ENCODE results near the gene ENOX1. TPM values are rescaled to one million over a fixed set of nuclear protein-coding genes. Genes with fewer than 3 reads are reported as not detected.

Gene ENOX1
- total RNA-seq, 1 experiment from 2014 or later, result 0.95 TPM

DNA sequence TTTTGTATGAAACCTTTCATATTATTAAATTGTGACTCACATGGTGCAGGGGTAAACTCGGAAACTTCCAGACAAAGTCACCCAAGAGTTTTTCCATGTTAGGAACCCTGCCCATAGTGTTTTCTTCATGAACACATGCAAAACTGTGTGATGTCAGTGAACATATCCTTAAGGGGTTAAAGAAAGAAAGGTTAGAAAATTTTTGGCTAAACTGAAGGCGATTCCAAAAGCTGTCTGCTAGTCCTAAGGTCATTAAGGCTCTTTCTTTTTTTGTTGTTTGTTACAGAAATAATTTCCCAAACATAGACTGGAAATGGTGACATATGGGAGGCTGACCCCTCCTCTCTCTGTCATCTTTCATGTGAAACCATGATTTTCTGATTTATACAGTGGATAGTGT is 491.5 kb downstream of the ENOX1 start:
- no peak overlapping the region for H3K4me2 ChIP-seq (ENCODE audit: low read length)
- ChIA-PET CTCF (no interaction called here), POLR2A (ENCODE audit: unreplicated experiment) (no interaction called here)
- no peak overlapping the region for H3K4me3 ChIP-seq (ENCODE audit: low read length)
- no peak overlapping the region for H3K9ac ChIP-seq (ENCODE audit: low read length)
- H3K27me3 ChIP-seq (ENCODE audit: low read length), result no peaks in the 10 kb centered on the region
- no peaks in the 10 kb centered on the region for H3K9me3 ChIP-seq (ENCODE audit: low read length)
- H3K9me2 ChIP-seq (replicated peaks; ENCODE audit: low read length), result no peaks in the 10 kb centered on the region
- H3K27ac ChIP-seq (ENCODE audit: low read length), result no peak overlapping the region
- H3F3A ChIP-seq (ENCODE audit: low read length, unreplicated experiment), result no peaks in the 10 kb centered on the region
- intact Hi-C loops (cut with micrococcal nuclease), result no loop called here
- no peak for ATAC-seq
- no peak overlapping the region for H2AFZ ChIP-seq (ENCODE audit: low read length)
- H3K36me3 ChIP-seq (ENCODE audit: low read depth, low read length), result no peaks in the 10 kb centered on the region
- DNase-seq, result no peak
- peaks cover 41% of the 10 kb centered on the region for H3K4me1 ChIP-seq (ENCODE audit: insufficient read depth, low read length)
- H4K20me1 ChIP-seq (ENCODE audit: low read length), result no peaks in the 10 kb centered on the region
- no peaks in the 10 kb centered on the region for H3K79me2 ChIP-seq (ENCODE audit: low read length)
- TF ChIP-seq, protein P1, sequence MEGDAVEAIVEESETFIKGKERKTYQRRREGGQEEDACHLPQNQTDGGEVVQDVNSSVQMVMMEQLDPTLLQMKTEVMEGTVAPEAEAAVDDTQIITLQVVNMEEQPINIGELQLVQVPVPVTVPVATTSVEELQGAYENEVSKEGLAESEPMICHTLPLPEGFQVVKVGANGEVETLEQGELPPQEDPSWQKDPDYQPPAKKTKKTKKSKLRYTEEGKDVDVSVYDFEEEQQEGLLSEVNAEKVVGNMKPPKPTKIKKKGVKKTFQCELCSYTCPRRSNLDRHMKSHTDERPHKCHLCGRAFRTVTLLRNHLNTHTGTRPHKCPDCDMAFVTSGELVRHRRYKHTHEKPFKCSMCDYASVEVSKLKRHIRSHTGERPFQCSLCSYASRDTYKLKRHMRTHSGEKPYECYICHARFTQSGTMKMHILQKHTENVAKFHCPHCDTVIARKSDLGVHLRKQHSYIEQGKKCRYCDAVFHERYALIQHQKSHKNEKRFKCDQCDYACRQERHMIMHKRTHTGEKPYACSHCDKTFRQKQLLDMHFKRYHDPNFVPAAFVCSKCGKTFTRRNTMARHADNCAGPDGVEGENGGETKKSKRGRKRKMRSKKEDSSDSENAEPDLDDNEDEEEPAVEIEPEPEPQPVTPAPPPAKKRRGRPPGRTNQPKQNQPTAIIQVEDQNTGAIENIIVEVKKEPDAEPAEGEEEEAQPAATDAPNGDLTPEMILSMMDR (conservative IDR thresholded peaks at IDR 0.05; ENCODE audit: low read depth, low read length), result no peak
- no peak for TF ChIP-seq EZH2 (IDR thresholded peaks at IDR 0.05; ENCODE audit: low read length, unreplicated experiment)
- no TSS peak for BruUV-seq (replicated peaks)

DNA sequence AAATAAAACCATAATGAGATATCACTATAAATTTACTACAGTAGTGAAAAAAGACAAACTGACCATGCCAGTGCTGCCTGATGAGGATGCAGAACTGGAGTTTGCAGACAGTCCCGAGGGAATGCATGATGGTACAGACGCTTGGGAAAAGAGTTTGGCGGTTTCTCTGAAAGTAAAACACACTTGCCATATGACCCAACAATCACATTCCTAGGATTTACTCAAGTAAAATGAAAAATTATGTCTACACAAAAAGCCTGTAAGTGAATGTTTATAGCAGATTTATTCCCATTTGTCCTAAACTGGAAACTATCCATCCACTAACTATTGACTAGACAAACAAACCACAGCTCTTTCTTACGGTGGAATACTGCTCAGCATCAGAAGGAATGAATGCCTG is 492.4 kb downstream of the ENOX1 start:
- Histone ChIP-seq H3K4me2 (ENCODE audit: low read length) (peak overlapping the region; percentile 40), H3K36me3 (ENCODE audit: low read depth, low read length) (no peaks in the 10 kb centered on the region), H3K9me2 (replicated peaks; ENCODE audit: low read length) (no peaks in the 10 kb centered on the region), H3K4me3 (ENCODE audit: low read length) (no peak overlapping the region), H3K9me3 (ENCODE audit: low read length) (no peaks in the 10 kb centered on the region), H3K9ac (ENCODE audit: low read length) (no peak overlapping the region), H3K4me1 (ENCODE audit: insufficient read depth, low read length) (peaks cover 41% of the 10 kb centered on the region), H3K27ac (ENCODE audit: low read length) (peak overlapping the region; percentile 10; the same call in 1 of the 2 replicates), H2AFZ (ENCODE audit: low read length) (no peak overlapping the region), H3F3A (ENCODE audit: low read length, unreplicated experiment) (no peaks in the 10 kb centered on the region), H3K79me2 (ENCODE audit: low read length) (no peaks in the 10 kb centered on the region), H4K20me1 (ENCODE audit: low read length) (no peaks in the 10 kb centered on the region), H3K27me3 (ENCODE audit: low read length) (no peaks in the 10 kb centered on the region)
- TF ChIP-seq, protein P1 (conservative IDR thresholded peaks at IDR 0.05; ENCODE audit: low read depth, low read length), result no peak
- no peak for TF ChIP-seq EZH2 (IDR thresholded peaks at IDR 0.05; ENCODE audit: low read length, unreplicated experiment)
- no peak for TF ChIP-seq EZH2phosphoT487 (IDR thresholded peaks at IDR 0.05; ENCODE audit: borderline replicate concordance, low read length)
- no TSS peak for BruUV-seq (replicated peaks)
- no peak for DNase-seq
- peak; percentile 56 for ATAC-seq
- intact Hi-C loops (cut with micrococcal nuclease), result loop anchor here (5.0 kb wide), 1 partner anchor 47 kb away; no protein-coding TSS in a partner anchor
- ChIA-PET CTCF (no interaction called here), POLR2A (ENCODE audit: unreplicated experiment) (no interaction called here)

DNA sequence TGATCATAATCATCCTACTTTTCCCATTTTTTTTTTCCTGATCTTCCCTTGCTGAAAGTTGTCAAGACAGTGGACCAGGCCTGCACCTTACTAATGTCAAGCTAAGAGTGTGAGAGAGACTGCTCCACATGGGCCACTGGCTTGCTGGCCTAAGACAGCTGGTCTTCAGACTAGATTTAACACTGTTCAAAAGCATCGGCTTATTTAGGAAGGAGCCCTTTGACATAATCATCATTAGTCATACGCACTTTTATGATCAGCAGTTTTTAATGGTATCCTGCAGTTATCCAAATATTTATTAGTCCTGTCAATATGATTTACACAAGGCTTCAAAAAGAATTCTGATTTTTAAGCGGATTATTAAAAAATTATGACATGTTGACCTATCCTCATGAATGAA is 492.8 kb downstream of the ENOX1 start:
- no TSS peak for BruUV-seq (replicated peaks)
- TF ChIP-seq, protein P1 (conservative IDR thresholded peaks at IDR 0.05; ENCODE audit: low read depth, low read length), result no peak
- no peaks in the 10 kb centered on the region for H3K36me3 ChIP-seq (ENCODE audit: low read depth, low read length)
- no peak overlapping the region for H3K4me3 ChIP-seq (ENCODE audit: low read length)
- H3F3A ChIP-seq (ENCODE audit: low read length, unreplicated experiment), result no peaks in the 10 kb centered on the region
- H3K27ac ChIP-seq (ENCODE audit: low read length), result peak overlapping the region; percentile 40
- H3K9ac ChIP-seq (ENCODE audit: low read length), result no peak overlapping the region
- peak overlapping the region; percentile 40 for H3K4me2 ChIP-seq (ENCODE audit: low read length)
- no peaks in the 10 kb centered on the region for H3K27me3 ChIP-seq (ENCODE audit: low read length)
- ChIA-PET POLR2A (ENCODE audit: unreplicated experiment) (no interaction called here), CTCF (no interaction called here)
- H3K79me2 ChIP-seq (ENCODE audit: low read length), result no peaks in the 10 kb centered on the region
- H4K20me1 ChIP-seq (ENCODE audit: low read length), result no peaks in the 10 kb centered on the region
- intact Hi-C loops (cut with micrococcal nuclease), result loop anchor here (2.0 to 5.0 kb wide), 2 partner anchors 25 to 47 kb away; no protein-coding TSS in a partner anchor
- H3K9me2 ChIP-seq (replicated peaks; ENCODE audit: low read length), result no peaks in the 10 kb centered on the region
- no peaks in the 10 kb centered on the region for H3K9me3 ChIP-seq (ENCODE audit: low read length)
- H2AFZ ChIP-seq (ENCODE audit: low read length), result no peak overlapping the region
- H3K4me1 ChIP-seq (ENCODE audit: insufficient read depth, low read length), result peaks cover 41% of the 10 kb centered on the region
- DNase-seq, result peak; percentile 58
- peak; percentile 81 for ATAC-seq
